Astrocyte (in vitro differentiated cells and primary cell): ENCODE measurements around the gene RHCG.

Experiments used
- CTCF ChIP-seq: IDR thresholded peaks from 2 replicates; pipeline ENCODE4 v1.5.1; 2011; ENCODE audit warnings: low read depth, mild to moderate bottlenecking, inconsistent platforms, low read length, moderate library complexity; ENCODE audit not compliant: insufficient read depth
- EZH2 ChIP-seq: IDR thresholded peaks from 2 replicates; pipeline ENCODE4 v1.6.1; 2012; ENCODE audit warnings: mild to moderate bottlenecking, low read length, inconsistent platforms; ENCODE audit not compliant: insufficient read depth

GRCh38 chr15:89457086-89457485, 39.3 kb downstream of the RHCG start:
- no peak for TF ChIP-seq EZH2
- no peak for TF ChIP-seq CTCF
